HFF-Myc (cell line): ENCODE data around the gene KCNQ2.

ENCODE experiments used
- DNase-seq: peaks from one replicate; pipeline ENCODE4 v3.0.0-alpha.2; 2011; ENCODE audit warnings: low read depth; ENCODE audit errors: extremely low read depth
- H3K4me3 ChIP-seq: replicated peaks from 2 replicates; pipeline ENCODE4 v1.5.1; 2011; ENCODE audit warnings: low read depth, mild to moderate bottlenecking, control low read depth, low read length
- CTCF ChIP-seq: IDR thresholded peaks from 2 replicates; pipeline ENCODE4 v1.5.1; 2012; ENCODE audit warnings: mild to moderate bottlenecking, low read depth, low read length, control low read depth; ENCODE audit errors: missing control alignments

Gene KCNQ2

DNA sequence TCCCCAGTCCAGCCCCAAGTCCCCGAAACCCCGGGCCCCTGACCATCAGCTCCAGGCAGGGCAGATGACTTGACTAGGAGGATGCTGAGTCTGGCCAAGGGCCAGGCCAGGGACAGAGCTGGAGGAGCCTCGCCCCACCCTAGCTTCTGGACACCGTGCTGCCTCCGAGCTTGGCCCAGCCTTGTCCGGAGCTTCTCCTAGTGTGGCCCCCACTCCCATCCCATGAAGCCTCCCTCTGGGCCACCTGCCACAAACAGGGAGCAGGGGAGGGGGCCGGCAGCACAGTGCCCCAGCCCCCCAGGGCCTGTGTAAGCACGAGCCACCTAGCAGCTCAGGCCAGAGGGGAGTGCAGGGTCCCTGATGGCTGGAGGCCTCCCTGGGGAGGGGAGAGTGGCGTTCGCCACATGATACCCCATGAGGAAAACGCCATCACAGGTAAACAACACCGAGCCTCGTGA is 21.1 kb upstream of the KCNQ2 start:
- no peak for DNase-seq
- no peak overlapping the region for H3K4me3 ChIP-seq
- TF ChIP-seq CTCF: no peak

DNA sequence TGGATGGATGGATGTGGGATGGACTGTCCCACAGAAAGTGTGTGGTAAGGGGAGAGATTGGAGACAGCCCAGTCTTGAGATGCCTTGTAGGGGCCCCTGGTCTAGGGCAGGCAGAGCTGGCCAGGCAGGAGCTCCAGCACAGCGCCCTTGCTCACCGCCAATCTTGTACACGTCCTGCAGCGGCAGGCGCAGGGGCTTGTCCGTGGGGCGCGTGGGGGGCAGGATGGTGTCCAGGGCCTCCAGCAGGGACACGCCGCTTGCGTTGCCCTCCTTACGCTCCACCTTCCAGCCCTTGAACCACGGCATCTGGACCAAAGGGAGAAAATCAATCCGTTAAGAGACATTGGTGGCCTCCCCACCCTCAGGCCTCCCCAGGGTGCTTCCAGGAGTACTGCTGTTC is 20.5 kb upstream of the KCNQ2 start:
- no peak overlapping the region for H3K4me3 ChIP-seq
- no peak for DNase-seq
- TF ChIP-seq CTCF: no peak

- no peak overlapping the region for H3K4me3 ChIP-seq
- DNase-seq: no peak
- TF ChIP-seq CTCF: no peak
Measured at GRCh38 chr20:63492518-63492917, 20.1 kb upstream of the KCNQ2 start.

DNA sequence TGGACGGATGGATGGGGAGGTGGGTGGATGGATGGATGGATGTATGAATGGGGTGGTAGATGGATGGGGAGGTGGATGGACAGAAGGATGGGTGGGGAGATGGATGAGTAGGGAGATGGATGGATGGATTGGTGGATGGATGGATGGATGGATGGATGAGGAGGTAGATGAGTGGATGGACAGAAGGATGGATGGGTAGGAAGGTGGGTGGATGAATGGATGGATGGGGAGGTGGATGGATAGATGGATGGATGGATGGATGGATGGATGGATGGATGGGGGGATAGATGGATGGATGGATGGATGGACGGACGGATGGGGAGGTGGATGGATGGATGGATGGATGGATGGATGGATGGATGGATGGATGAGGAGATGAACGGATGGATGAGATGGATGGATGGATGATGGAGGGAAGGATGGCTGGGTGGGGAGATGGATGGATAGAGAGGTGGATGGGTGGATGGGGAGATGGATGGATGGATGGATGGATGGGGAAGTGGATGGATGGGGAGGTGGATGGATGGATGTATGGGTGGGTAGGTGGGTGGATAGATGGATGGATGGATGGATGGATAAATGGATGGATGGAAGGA is 19.3 kb upstream of the KCNQ2 start:
- no peak overlapping the region for H3K4me3 ChIP-seq
- no peak for TF ChIP-seq CTCF
- DNase-seq: no peak

GRCh38 chr20:63491078-63491477 is 18.6 kb upstream of the KCNQ2 start:
- no peak for TF ChIP-seq CTCF
- DNase-seq: no peak
- H3K4me3 ChIP-seq: no peak overlapping the region

GRCh38 chr20:63490416-63490815 is 18.0 kb upstream of the KCNQ2 start:
- H3K4me3 ChIP-seq: no peak overlapping the region
- no peak for TF ChIP-seq CTCF
- DNase-seq: no peak
